HEK293 (cell line): ENCODE data around the gene MBOAT7.

ENCODE experiments used
- CTCF ChIA-PET: fragments of 350-600 bp; formaldehyde crosslinking; extraction: SDS; loops from one replicate; lab custom pipeline; 2021; ENCODE audit warnings: antibody characterized with exemption; lab: Yijun Ruan, JAX
- POLR2A ChIA-PET: fragments of 300-600 bp; formaldehyde crosslinking; extraction: SDS; loops from one replicate; lab custom pipeline; 2020; ENCODE audit warnings: antibody characterized with exemption, inconsistent platforms; lab: Yijun Ruan, JAX
- H3K27ac ChIP-seq: fragments of 200-500 bp; sonication (Bioruptor generic); 2 replicates; pipeline ENCODE4 v1.5.1; 2014; ENCODE audit warnings: low read depth, low read length, control low read depth, inconsistent platforms; ENCODE audit errors: extremely low read depth
- H3K36me3 ChIP-seq, 2 experiments: fragments of 200-500 bp in 1 of 2; sonication (Bioruptor generic) in 1 of 2; 1 replicate in 1 of 2; 2 replicates in 1 of 2; pipeline ENCODE4 v1.5.1; 2014 to 2017; ENCODE audit warnings: inconsistent platforms in 2 of 2, low read length in 2 of 2; ENCODE audit not compliant: control insufficient read depth in 2 of 2, insufficient read depth in 1 of 2
- H3K4me1 ChIP-seq: fragments of 200-500 bp; sonication (Bioruptor generic); 2 replicates; pipeline ENCODE4 v1.5.1; 2014; ENCODE audit warnings: mild to moderate bottlenecking, low read length, inconsistent platforms; ENCODE audit not compliant: control insufficient read depth, insufficient read depth
- H3K4me3 ChIP-seq: 2 replicates; pipeline ENCODE4 v1.5.1; 2011; ENCODE audit warnings: low read depth, mild to moderate bottlenecking, control low read depth, low read length, moderate library complexity
- H3K9me3 ChIP-seq: fragments of 200-500 bp; sonication (Bioruptor generic); 2 replicates; pipeline ENCODE4 v1.5.1; 2014; ENCODE audit warnings: low read depth, low read length, inconsistent platforms; ENCODE audit not compliant: control insufficient read depth, insufficient read depth
- CTCF ChIP-seq: fragments of 450-650 bp; formaldehyde crosslinking; IDR thresholded peaks from 2 replicates; pipeline ENCODE4 v1.5.1; 2016; ENCODE audit warnings: missing biosample characterization, missing genetic modification characterization
- HOXD13 ChIP-seq: sonication (generic); formaldehyde crosslinking; IDR thresholded peaks from 2 replicates; pipeline ENCODE4 v1.8.0; 2022; ENCODE audit warnings: missing genetic modification reagents, borderline replicate concordance
- KLF1 ChIP-seq: fragments of 450-650 bp; formaldehyde crosslinking; IDR thresholded peaks from 2 replicates; pipeline ENCODE4 v1.5.1; 2016; ENCODE audit warnings: missing biosample characterization, missing genetic modification characterization
- KLF8 ChIP-seq: fragments of 450-650 bp; formaldehyde crosslinking; IDR thresholded peaks from 2 replicates; pipeline ENCODE4 v1.5.1; 2016; ENCODE audit warnings: missing biosample characterization, missing genetic modification characterization
- OVOL3 ChIP-seq: fragments of 450-650 bp; formaldehyde crosslinking; IDR thresholded peaks from 2 replicates; pipeline ENCODE4 v1.5.1; 2016; ENCODE audit warnings: missing biosample characterization, missing genetic modification characterization
- RBAK ChIP-seq: fragments of 450-650 bp; formaldehyde crosslinking; IDR thresholded peaks from 2 replicates; pipeline ENCODE4 v1.5.1; 2016; ENCODE audit warnings: missing biosample characterization, missing genetic modification characterization
- SETDB1 ChIP-seq: IDR thresholded peaks from one replicate; pipeline ENCODE4 v1.6.1; 2017; ENCODE audit warnings: mild to moderate bottlenecking, low read length, moderate library complexity, mixed read lengths; ENCODE audit not compliant: insufficient read length
- SP2 ChIP-seq: fragments of 450-650 bp; formaldehyde crosslinking; IDR thresholded peaks from 2 replicates; pipeline ENCODE4 v1.5.1; 2016; ENCODE audit warnings: missing biosample characterization, missing genetic modification characterization
- TRIM28 ChIP-seq: IDR thresholded peaks from 2 replicates; pipeline ENCODE4 v1.6.1; 2011; ENCODE audit warnings: low read length, control low read depth, borderline replicate concordance
- ZBTB8A ChIP-seq: fragments of 450-650 bp; formaldehyde crosslinking; IDR thresholded peaks from 2 replicates; pipeline ENCODE4 v1.5.1; 2016; ENCODE audit warnings: missing biosample characterization, missing genetic modification characterization
- ZNF211 ChIP-seq: fragments of 450-650 bp; formaldehyde crosslinking; IDR thresholded peaks from 2 replicates; pipeline ENCODE4 v1.5.1; 2016; ENCODE audit warnings: low read depth, missing biosample characterization, missing genetic modification characterization
- ZNF416 ChIP-seq: fragments of 450-650 bp; formaldehyde crosslinking; IDR thresholded peaks from 2 replicates; pipeline ENCODE4 v1.5.1; 2016; ENCODE audit warnings: missing biosample characterization, missing genetic modification characterization
- ZNF530 ChIP-seq: fragments of 450-650 bp; formaldehyde crosslinking; IDR thresholded peaks from 2 replicates; pipeline ENCODE4 v1.5.1; 2016; ENCODE audit warnings: low read depth, missing biosample characterization, missing genetic modification characterization
- ZNF555 ChIP-seq: fragments of 450-650 bp; formaldehyde crosslinking; conservative IDR thresholded peaks from 2 replicates; pipeline ENCODE4 v1.5.1; 2017; ENCODE audit warnings: missing biosample characterization, mild to moderate bottlenecking, missing genetic modification characterization, inconsistent platforms
- ZNF610 ChIP-seq: fragments of 450-650 bp; formaldehyde crosslinking; IDR thresholded peaks from 2 replicates; pipeline ENCODE4 v1.5.1; 2016; ENCODE audit warnings: missing biosample characterization, missing genetic modification characterization, borderline replicate concordance
- ZNF629 ChIP-seq: fragments of 450-650 bp; formaldehyde crosslinking; IDR thresholded peaks from 2 replicates; pipeline ENCODE4 v1.5.1; 2017; ENCODE audit warnings: missing biosample characterization, missing genetic modification characterization
- ZNF654 ChIP-seq: fragments of 450-650 bp; formaldehyde crosslinking; IDR thresholded peaks from 2 replicates; pipeline ENCODE4 v1.5.1; 2016; ENCODE audit warnings: low read depth, missing biosample characterization, missing genetic modification characterization
- ZNF837 ChIP-seq: fragments of 450-650 bp; formaldehyde crosslinking; IDR thresholded peaks from 2 replicates; pipeline ENCODE4 v1.5.1; 2016; ENCODE audit warnings: missing biosample characterization, missing genetic modification characterization
- TF ChIP-seq, protein P1 (sequence below): fragments of 450-650 bp; formaldehyde crosslinking; IDR thresholded peaks from 2 replicates; pipeline ENCODE4 v1.5.1; 2017; ENCODE audit warnings: missing biosample characterization, missing genetic modification characterization
- TF ChIP-seq, protein P2 (sequence below): fragments of 450-650 bp; formaldehyde crosslinking; IDR thresholded peaks from 2 replicates; pipeline ENCODE4 v1.5.1; 2016; ENCODE audit warnings: missing biosample characterization, missing genetic modification characterization

The MBOAT7 gene

GRCh38 chr19:54162884-54163283, 26.5 kb downstream of the MBOAT7 start (continued):
- no peak for TF ChIP-seq ZBTB8A (tag by site-specific recombination)
- TF ChIP-seq OVOL3 (tag by site-specific recombination) = no peak
- TF ChIP-seq ZNF610 (tag by site-specific recombination) = no peak
- no peak for TF ChIP-seq ZNF211
- TF ChIP-seq, protein P1, sequence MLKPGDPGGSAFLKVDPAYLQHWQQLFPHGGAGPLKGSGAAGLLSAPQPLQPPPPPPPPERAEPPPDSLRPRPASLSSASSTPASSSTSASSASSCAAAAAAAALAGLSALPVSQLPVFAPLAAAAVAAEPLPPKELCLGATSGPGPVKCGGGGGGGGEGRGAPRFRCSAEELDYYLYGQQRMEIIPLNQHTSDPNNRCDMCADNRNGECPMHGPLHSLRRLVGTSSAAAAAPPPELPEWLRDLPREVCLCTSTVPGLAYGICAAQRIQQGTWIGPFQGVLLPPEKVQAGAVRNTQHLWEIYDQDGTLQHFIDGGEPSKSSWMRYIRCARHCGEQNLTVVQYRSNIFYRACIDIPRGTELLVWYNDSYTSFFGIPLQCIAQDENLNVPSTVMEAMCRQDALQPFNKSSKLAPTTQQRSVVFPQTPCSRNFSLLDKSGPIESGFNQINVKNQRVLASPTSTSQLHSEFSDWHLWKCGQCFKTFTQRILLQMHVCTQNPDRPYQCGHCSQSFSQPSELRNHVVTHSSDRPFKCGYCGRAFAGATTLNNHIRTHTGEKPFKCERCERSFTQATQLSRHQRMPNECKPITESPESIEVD = no peak
- TF ChIP-seq, protein P2, sequence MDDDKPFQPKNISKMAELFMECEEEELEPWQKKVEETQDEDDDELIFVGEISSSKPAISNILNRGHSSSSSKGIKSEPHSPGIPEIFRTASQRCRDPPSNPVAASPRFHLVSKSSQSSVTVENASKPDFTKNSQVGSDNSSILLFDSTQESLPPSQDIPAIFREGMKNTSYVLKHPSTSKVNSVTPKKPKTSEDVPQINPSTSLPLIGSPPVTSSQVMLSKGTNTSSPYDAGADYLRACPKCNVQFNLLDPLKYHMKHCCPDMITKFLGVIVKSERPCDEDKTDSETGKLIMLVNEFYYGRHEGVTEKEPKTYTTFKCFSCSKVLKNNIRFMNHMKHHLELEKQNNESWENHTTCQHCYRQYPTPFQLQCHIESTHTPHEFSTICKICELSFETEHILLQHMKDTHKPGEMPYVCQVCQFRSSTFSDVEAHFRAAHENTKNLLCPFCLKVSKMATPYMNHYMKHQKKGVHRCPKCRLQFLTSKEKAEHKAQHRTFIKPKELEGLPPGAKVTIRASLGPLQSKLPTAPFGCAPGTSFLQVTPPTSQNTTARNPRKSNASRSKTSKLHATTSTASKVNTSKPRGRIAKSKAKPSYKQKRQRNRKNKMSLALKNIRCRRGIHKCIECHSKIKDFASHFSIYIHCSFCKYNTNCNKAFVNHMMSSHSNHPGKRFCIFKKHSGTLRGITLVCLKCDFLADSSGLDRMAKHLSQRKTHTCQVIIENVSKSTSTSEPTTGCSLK (tag by site-specific recombination) = no peak
- no peak for TF ChIP-seq ZNF555 (tag by site-specific recombination)
- TF ChIP-seq KLF8 (tag by site-specific recombination) = no peak
- no peak for TF ChIP-seq SETDB1

GRCh38 chr19:54162241-54162805, 27.1 kb downstream of the MBOAT7 start:
- Histone ChIP-seq H3K27ac (no peak overlapping the region), H3K4me1 (peaks cover 4% of the 10 kb centered on the region; the same call in 1 of the 2 replicates), H3K4me3 (no peak overlapping the region), H3K36me3 (peaks cover 7% of the 10 kb centered on the region in 2 experiments; a peak in 2 of 3 replicates), H3K9me3 (no peaks in the 10 kb centered on the region)
- no peak for TF ChIP-seq ZNF654 (tag by site-specific recombination)
- no peak for TF ChIP-seq RBAK (tag by site-specific recombination)
- TF ChIP-seq HOXD13 (CRISPR knock-in tag) = no peak
- no peak for TF ChIP-seq ZNF837
- TF ChIP-seq KLF8 (tag by site-specific recombination) = 0 out of 2 replicates have a peak, but pooled peaks have one; percentile 41
- no peak for TF ChIP-seq CTCF (tag by site-specific recombination)
- no peak for TF ChIP-seq ZNF416 (tag by site-specific recombination)
- TF ChIP-seq OVOL3 (tag by site-specific recombination) = no peak
- peak; percentile 27; the same call in 1 of the 2 replicates for TF ChIP-seq SP2 (tag by site-specific recombination)
- no peak for TF ChIP-seq ZNF629 (tag by site-specific recombination)
- no peak for TF ChIP-seq KLF1 (tag by site-specific recombination)
- TF ChIP-seq ZNF530 (tag by site-specific recombination) = no peak
- TF ChIP-seq TRIM28 = no peak
- ChIA-PET CTCF (no interaction called here), POLR2A (interaction anchor here (3.6 kb wide), 1 partner anchor 25 kb away, joined by 17 read pairs; the partner anchor contains the start of gene CNOT3)
